HL-60 (cell line): ENCODE measurements around the gene PAQR3.

Source experiments
- DNase-seq, 2 experiments: peaks; one replicate each; pipeline ENCODE4 v3.0.0-alpha.2; 2010 to 2020; ENCODE audit warnings: low read depth in 1 of 2, low spot score in 1 of 2
- H3K27ac ChIP-seq: fragments of 250-450 bp; sonication (Bioruptor Pico); replicated peaks from 2 replicates; pipeline ENCODE4 v1.5.1; 2020; ENCODE audit warnings: mild to moderate bottlenecking, moderate library complexity
- H3K27me3 ChIP-seq: fragments of 250-450 bp; sonication (Bioruptor Pico); 2 replicates; pipeline ENCODE4 v1.5.1; 2021; ENCODE audit warnings: mild to moderate bottlenecking, moderate library complexity; ENCODE audit not compliant: insufficient read depth, poor library complexity, severe bottlenecking
- H3K4me3 ChIP-seq: replicated peaks from 2 replicates; pipeline ENCODE4 v1.5.1; 2011; ENCODE audit warnings: mild to moderate bottlenecking, control low read depth, low read length; ENCODE audit not compliant: insufficient read depth
- GABPA ChIP-seq: IDR thresholded peaks from 2 replicates; pipeline ENCODE4 v1.6.1; 2012; ENCODE audit warnings: low read depth
- POLR2AphosphoS5 ChIP-seq: IDR thresholded peaks from 2 replicates; pipeline ENCODE4 v1.6.1; 2012; ENCODE audit warnings: low read depth
- SPI1 ChIP-seq: IDR thresholded peaks from 2 replicates; pipeline ENCODE4 v1.6.1; 2012; ENCODE audit warnings: low read depth, mild to moderate bottlenecking, borderline replicate concordance
- TF ChIP-seq, protein P1 (sequence below): IDR thresholded peaks from 2 replicates; pipeline ENCODE4 v1.6.1; 2012; ENCODE audit warnings: low read depth; ENCODE audit not compliant: insufficient replicate concordance
- TF ChIP-seq, protein P2 (sequence below): IDR thresholded peaks from one replicate; pipeline ENCODE4 v1.5.1; 2011; ENCODE audit warnings: low read length, control low read depth, inconsistent platforms; ENCODE audit not compliant: insufficient read depth

PAQR3 gene

DNA sequence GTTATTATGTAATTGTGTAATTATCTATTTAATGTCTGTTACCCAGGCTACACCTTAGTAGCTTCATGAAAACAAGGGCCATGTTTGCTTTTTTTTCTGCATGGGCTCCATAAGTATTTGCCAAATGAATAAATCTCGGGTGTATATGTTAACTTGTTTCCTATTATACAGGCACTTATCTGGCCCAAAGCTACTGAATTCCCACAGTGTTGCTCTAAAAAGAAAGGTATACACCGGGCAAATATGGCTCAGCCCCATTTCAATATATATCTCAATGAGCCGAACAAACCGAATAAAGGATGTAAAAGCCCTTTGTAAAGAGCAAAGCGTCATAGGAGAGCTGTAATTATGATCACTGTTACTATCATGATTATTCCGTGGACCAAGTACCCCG lies 767 bp downstream of the PAQR3 start:
- Histone ChIP-seq H3K27me3 (no peaks in the 10 kb centered on the region), H3K4me3 (peak overlapping the region; percentile 97), H3K27ac (peak overlapping the region; percentile 24; the same call in 1 of the 2 replicates)
- DNase-seq = peak in 1 of 2 experiments; percentile 16
- no peak for TF ChIP-seq GABPA
- TF ChIP-seq, protein P1, sequence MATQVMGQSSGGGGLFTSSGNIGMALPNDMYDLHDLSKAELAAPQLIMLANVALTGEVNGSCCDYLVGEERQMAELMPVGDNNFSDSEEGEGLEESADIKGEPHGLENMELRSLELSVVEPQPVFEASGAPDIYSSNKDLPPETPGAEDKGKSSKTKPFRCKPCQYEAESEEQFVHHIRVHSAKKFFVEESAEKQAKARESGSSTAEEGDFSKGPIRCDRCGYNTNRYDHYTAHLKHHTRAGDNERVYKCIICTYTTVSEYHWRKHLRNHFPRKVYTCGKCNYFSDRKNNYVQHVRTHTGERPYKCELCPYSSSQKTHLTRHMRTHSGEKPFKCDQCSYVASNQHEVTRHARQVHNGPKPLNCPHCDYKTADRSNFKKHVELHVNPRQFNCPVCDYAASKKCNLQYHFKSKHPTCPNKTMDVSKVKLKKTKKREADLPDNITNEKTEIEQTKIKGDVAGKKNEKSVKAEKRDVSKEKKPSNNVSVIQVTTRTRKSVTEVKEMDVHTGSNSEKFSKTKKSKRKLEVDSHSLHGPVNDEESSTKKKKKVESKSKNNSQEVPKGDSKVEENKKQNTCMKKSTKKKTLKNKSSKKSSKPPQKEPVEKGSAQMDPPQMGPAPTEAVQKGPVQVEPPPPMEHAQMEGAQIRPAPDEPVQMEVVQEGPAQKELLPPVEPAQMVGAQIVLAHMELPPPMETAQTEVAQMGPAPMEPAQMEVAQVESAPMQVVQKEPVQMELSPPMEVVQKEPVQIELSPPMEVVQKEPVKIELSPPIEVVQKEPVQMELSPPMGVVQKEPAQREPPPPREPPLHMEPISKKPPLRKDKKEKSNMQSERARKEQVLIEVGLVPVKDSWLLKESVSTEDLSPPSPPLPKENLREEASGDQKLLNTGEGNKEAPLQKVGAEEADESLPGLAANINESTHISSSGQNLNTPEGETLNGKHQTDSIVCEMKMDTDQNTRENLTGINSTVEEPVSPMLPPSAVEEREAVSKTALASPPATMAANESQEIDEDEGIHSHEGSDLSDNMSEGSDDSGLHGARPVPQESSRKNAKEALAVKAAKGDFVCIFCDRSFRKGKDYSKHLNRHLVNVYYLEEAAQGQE = no peak
- no peak for TF ChIP-seq SPI1
- no peak for TF ChIP-seq POLR2AphosphoS5
- TF ChIP-seq, protein P2, sequence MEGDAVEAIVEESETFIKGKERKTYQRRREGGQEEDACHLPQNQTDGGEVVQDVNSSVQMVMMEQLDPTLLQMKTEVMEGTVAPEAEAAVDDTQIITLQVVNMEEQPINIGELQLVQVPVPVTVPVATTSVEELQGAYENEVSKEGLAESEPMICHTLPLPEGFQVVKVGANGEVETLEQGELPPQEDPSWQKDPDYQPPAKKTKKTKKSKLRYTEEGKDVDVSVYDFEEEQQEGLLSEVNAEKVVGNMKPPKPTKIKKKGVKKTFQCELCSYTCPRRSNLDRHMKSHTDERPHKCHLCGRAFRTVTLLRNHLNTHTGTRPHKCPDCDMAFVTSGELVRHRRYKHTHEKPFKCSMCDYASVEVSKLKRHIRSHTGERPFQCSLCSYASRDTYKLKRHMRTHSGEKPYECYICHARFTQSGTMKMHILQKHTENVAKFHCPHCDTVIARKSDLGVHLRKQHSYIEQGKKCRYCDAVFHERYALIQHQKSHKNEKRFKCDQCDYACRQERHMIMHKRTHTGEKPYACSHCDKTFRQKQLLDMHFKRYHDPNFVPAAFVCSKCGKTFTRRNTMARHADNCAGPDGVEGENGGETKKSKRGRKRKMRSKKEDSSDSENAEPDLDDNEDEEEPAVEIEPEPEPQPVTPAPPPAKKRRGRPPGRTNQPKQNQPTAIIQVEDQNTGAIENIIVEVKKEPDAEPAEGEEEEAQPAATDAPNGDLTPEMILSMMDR = no peak

DNA sequence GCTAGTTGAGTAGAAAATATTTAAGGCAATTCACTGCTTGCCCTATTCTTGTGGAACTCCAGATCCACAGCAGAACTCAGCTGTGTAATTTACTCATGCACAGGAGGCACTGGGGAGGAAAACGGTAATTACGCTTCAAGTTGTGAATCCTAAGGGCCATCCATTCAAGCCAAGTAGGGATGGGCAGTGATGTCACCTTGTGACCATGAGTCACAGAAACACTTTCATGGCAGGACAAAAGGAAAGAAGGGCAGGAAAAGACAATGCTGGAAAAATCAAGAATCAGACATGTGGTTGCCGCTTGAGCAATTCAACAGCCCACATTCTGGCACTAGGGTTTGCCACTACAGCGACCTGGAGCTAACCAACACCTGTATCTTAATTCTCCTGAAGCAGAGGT lies 1.4 kb downstream of the PAQR3 start:
- Histone ChIP-seq H3K4me3 (no peak overlapping the region), H3K27me3 (no peaks in the 10 kb centered on the region), H3K27ac (no peak overlapping the region)
- TF ChIP-seq, protein P1 = no peak
- TF ChIP-seq SPI1 (no peak), POLR2AphosphoS5 (no peak), GABPA (no peak)
- TF ChIP-seq, protein P2 = no peak
- DNase-seq = peak in 1 of 2 experiments; percentile 26

DNA sequence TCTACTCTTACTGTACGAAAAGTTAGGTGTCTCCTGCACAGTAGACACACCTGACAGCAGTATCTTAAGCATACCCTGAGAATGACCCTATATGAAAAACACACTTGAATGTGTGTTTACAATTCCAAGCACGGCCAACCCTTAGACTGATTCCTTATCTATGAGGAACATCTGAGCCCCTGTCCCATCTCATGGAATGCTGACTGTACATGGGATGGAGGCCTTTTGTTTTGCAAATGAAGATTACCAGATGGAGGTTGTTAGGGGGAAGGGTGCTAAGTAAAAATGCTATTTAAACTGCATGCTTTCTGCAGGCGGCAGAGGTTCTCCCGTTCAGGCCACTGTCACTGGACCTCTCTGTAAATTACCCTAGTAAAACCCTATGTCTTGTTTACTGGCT lies 2.2 kb downstream of the PAQR3 start:
- no peak overlapping the region for H3K4me3 ChIP-seq
- H3K27ac ChIP-seq = no peak overlapping the region
- DNase-seq = no peak
- no peaks in the 10 kb centered on the region for H3K27me3 ChIP-seq
- TF ChIP-seq POLR2AphosphoS5 = no peak
- no peak for TF ChIP-seq GABPA
- TF ChIP-seq SPI1 = no peak
- TF ChIP-seq, protein P2 = no peak
- TF ChIP-seq, protein P1 = no peak
